Activated CD8-positive, alpha-beta memory T cell treated with anti-CD3 and anti-CD28 coated beads for 36 hours (primary cell): Measurements from ENCODE around the gene ATAD3C. TPM values are rescaled to one million over a fixed set of nuclear protein-coding genes. Genes with fewer than 3 reads are reported as not detected.
"Not testable (repeated sequence)": the region's sequence is repeated elsewhere in the genome, so short reads cannot be mapped to it uniquely, and the experiment has no call there.

Experiments
- CTCF ChIA-PET: fragments of 350-600 bp; sonication (Branson Sonifier 250); formaldehyde crosslinking; loops from one replicate; lab custom pipeline; 2021; ENCODE audit warnings: antibody characterized with exemption; lab: Charles Lee
- POLR2A ChIA-PET: fragments of 350-600 bp; sonication (Branson Sonifier 250); formaldehyde crosslinking; loops from one replicate; lab custom pipeline; 2021; ENCODE audit warnings: antibody characterized with exemption; lab: Charles Lee
- total RNA-seq, 2 experiments: library from RNA; stranded (reverse); gene quantifications; one replicate each; pipeline ENCODE4 v1.2.3, GENCODE V29; 2021

Gene ATAD3C
- total RNA-seq: 1 to 10 TPM; 1.0 to 1.3 TPM

GRCh38 chr1:1449099-1449739, at the start of gene ATAD3C:
ATAD3C (plus strand) TSS chr1:1449689; CDS start chr1:1450684, 995 bp downstream.
- CTCF ChIA-PET: interaction anchor here (0.7 kb wide), 1 partner anchor 21 kb away, joined by 4 read pairs; no protein-coding TSS in a partner anchor

GRCh38 chr1:1399872-1400575, 49.5 kb upstream of the ATAD3C start:
- CTCF ChIA-PET: interaction anchor here (1.0 to 1.9 kb wide), 6 partner anchors 9 to 73 kb away, joined by 3 to 8 read pairs (median 4); partner anchors contain the start of gene AURKAIP1
- POLR2A ChIA-PET: interaction anchor here (1.8 kb wide), 1 partner anchor 25 kb away, joined by 8 read pairs; the partner anchor contains the start of gene AURKAIP1

More at GRCh38 chr1:1449099-1449739, at the start of gene ATAD3C:
- POLR2A ChIA-PET: no interaction called here

- ChIA-PET POLR2A (interaction anchor here (1.8 kb wide), 1 partner anchor 26 kb away, joined by 8 read pairs; the partner anchor contains the start of gene AURKAIP1), CTCF (interaction anchor here (0.5 to 1.9 kb wide), 4 partner anchors 10 to 41 kb away, joined by 3 to 5 read pairs (median 4); no protein-coding TSS in a partner anchor)
Measured at GRCh38 chr1:1400576-1401456, 48.7 kb upstream of the ATAD3C start.

GRCh38 chr1:1401457-1402010, 48.0 kb upstream of the ATAD3C start:
- CTCF ChIA-PET: interaction anchor here (0.5 kb wide), 1 partner anchor 24 kb away, joined by 3 read pairs; no protein-coding TSS in a partner anchor
- POLR2A ChIA-PET: interaction anchor here (1.8 kb wide), 1 partner anchor 26 kb away, joined by 8 read pairs; the partner anchor contains the start of gene AURKAIP1

- POLR2A ChIA-PET: interaction anchor here (0.6 to 1.2 kb wide), 5 partner anchors 28 to 456 kb away, joined by 3 to 5 read pairs (median 3); partner anchors contain the start of gene AURKAIP1
- CTCF ChIA-PET: interaction anchor here (0.9 kb wide), 1 partner anchor 32 kb away, joined by 3 read pairs; no protein-coding TSS in a partner anchor
Measured at GRCh38 chr1:1402072-1402900, 47.2 kb upstream of the ATAD3C start.

- CTCF ChIA-PET: interaction anchor here (0.9 kb wide), 1 partner anchor 31 kb away, joined by 3 read pairs; no protein-coding TSS in a partner anchor
- POLR2A ChIA-PET: interaction anchor here (0.6 to 1.2 kb wide), 4 partner anchors 28 to 456 kb away, joined by 3 to 4 read pairs (median 3); partner anchors contain the start of gene AURKAIP1
Measured at GRCh38 chr1:1402901-1403392, 46.5 kb upstream of the ATAD3C start.

- CTCF ChIA-PET: no interaction called here
- POLR2A ChIA-PET: no interaction called here
Measured at GRCh38 chr1:1403653-1404052, 45.8 kb upstream of the ATAD3C start.

GRCh38 chr1:1406101-1406820, 43.2 kb upstream of the ATAD3C start:
- ChIA-PET CTCF (interaction anchor here (0.8 to 2.3 kb wide), 5 partner anchors 8 to 98 kb away, joined by 3 to 7 read pairs (median 4); partner anchors contain the start of genes AURKAIP1 and CCNL2), POLR2A (interaction anchor here (1.9 to 2.3 kb wide), 2 partner anchors 7 to 31 kb away, joined by 11 to 16 read pairs; partner anchors contain the start of genes AURKAIP1 and CCNL2)

GRCh38 chr1:1406821-1407635, 42.5 kb upstream of the ATAD3C start, which contains the start of gene MRPL20:
MRPL20 (minus strand) TSS chr1:1407293; CDS start chr1:1407217, 76 bp downstream.
- ChIA-PET CTCF (interaction anchor here (0.8 to 2.3 kb wide), 6 partner anchors 8 to 34 kb away, joined by 3 to 7 read pairs (median 4); partner anchors contain the start of genes AURKAIP1 and CCNL2), POLR2A (interaction anchor here (1.9 to 2.3 kb wide), 2 partner anchors 8 to 32 kb away, joined by 11 to 16 read pairs; partner anchors contain the start of genes AURKAIP1 and CCNL2)

GRCh38 chr1:1407636-1408318, 41.7 kb upstream of the ATAD3C start:
- CTCF ChIA-PET: interaction anchor here (1.0 to 2.3 kb wide), 4 partner anchors 9 to 33 kb away, joined by 3 to 7 read pairs (median 5); partner anchors contain the start of genes AURKAIP1 and CCNL2
- POLR2A ChIA-PET: interaction anchor here (1.9 to 2.3 kb wide), 2 partner anchors 9 to 33 kb away, joined by 11 to 16 read pairs; partner anchors contain the start of genes AURKAIP1 and CCNL2

- CTCF ChIA-PET, POLR2A ChIA-PET: not testable (repeated sequence)
Measured at GRCh38 chr1:1410238-1410637, 39.3 kb upstream of the ATAD3C start.

GRCh38 chr1:1411626-1412025, 37.9 kb upstream of the ATAD3C start:
- CTCF ChIA-PET: no interaction called here
- POLR2A ChIA-PET: no interaction called here

GRCh38 chr1:1412311-1412902, 37.1 kb upstream of the ATAD3C start:
- POLR2A ChIA-PET, CTCF ChIA-PET: not testable (repeated sequence)

- POLR2A ChIA-PET: no interaction called here
- CTCF ChIA-PET: interaction anchor here (1.4 kb wide), 1 partner anchor 25 kb away, joined by 5 read pairs; no protein-coding TSS in a partner anchor
Measured at GRCh38 chr1:1415751-1416150, 33.7 kb upstream of the ATAD3C start.
